ENCODE results near the gene TBC1D30. TPM values are rescaled to one million over a fixed set of nuclear protein-coding genes. Genes with fewer than 3 reads are reported as not detected.

TBC1D30 gene
- total RNA-seq, 1 experiment from 2014 or later: 3.6 TPM

GRCh38 chr12:64912516-64913255 lies 88.2 kb downstream of the TBC1D30 start:
- ATAC-seq: no peak
- Mint-ChIP-seq H3K27me3 (ENCODE audit: low read depth) (no peaks in the 10 kb centered on the region), H3K4me1 (peaks cover 14% of the 10 kb centered on the region), H3K4me3 (no peak overlapping the region), H3K27ac (no peak overlapping the region), H3K9me3 (no peaks in the 10 kb centered on the region), H3K36me3 (no peaks in the 10 kb centered on the region)
- ChIA-PET CTCF (interaction anchor here (0.8 kb wide), 1 partner anchor 112 kb away, joined by 3 read pairs; no protein-coding TSS in a partner anchor), POLR2A (no interaction called here)
- DNase-seq (ENCODE audit: low spot score): no peak
- no peak for TF ChIP-seq ZNF671 (CRISPR knock-in tag; IDR thresholded peaks at IDR 0.05)
- TF ChIP-seq GABPB1 (CRISPR knock-in tag; IDR thresholded peaks at IDR 0.05): no peak
- no peak for TF ChIP-seq ESRRA (CRISPR knock-in tag; IDR thresholded peaks at IDR 0.05; ENCODE audit: borderline replicate concordance)
- no peak for TF ChIP-seq JAZF1 (CRISPR knock-in tag; IDR thresholded peaks at IDR 0.05)
- TF ChIP-seq ZNF121 (CRISPR knock-in tag; IDR thresholded peaks at IDR 0.05): no peak
- no peak for TF ChIP-seq NFATC4 (CRISPR knock-in tag; IDR thresholded peaks at IDR 0.05)
- no peak for TF ChIP-seq USF1 (CRISPR knock-in tag; IDR thresholded peaks at IDR 0.05)
- TF ChIP-seq, protein P1, sequence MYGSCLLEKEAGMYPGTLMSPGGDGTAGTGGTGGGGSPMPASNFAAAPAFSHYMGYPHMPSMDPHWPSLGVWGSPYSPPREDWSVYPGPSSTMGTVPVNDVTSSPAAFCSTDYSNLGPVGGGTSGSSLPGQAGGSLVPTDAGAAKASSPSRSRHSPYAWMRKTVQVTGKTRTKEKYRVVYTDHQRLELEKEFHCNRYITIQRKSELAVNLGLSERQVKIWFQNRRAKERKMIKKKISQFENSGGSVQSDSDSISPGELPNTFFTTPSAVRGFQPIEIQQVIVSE (CRISPR knock-in tag; IDR thresholded peaks at IDR 0.05; ENCODE audit: borderline replicate concordance): no peak
- TF ChIP-seq ARID4B (CRISPR knock-in tag; IDR thresholded peaks at IDR 0.05; ENCODE audit: borderline replicate concordance): no peak

- DNase-seq (ENCODE audit: low spot score) (no peak), ATAC-seq (no peak)
- H3K4me3 Mint-ChIP-seq: no peak overlapping the region
- ChIA-PET POLR2A (no interaction called here), CTCF (interaction anchor here (2.1 kb wide), 1 partner anchor 113 kb away, joined by 12 read pairs; no protein-coding TSS in a partner anchor)
- no peaks in the 10 kb centered on the region for H3K9me3 Mint-ChIP-seq
- H3K27ac Mint-ChIP-seq: no peak overlapping the region
- TF ChIP-seq IRF1 (CRISPR knock-in tag; IDR thresholded peaks at IDR 0.05) (no peak), ZNF416 (CRISPR knock-in tag; IDR thresholded peaks at IDR 0.05) (no peak), ZNF396 (CRISPR knock-in tag; IDR thresholded peaks at IDR 0.05; ENCODE audit: borderline replicate concordance) (no peak), ZNF263 (CRISPR knock-in tag; IDR thresholded peaks at IDR 0.05; ENCODE audit: low read depth) (no peak), ERG (CRISPR knock-in tag; IDR thresholded peaks at IDR 0.05) (no peak)
- H3K36me3 Mint-ChIP-seq: no peaks in the 10 kb centered on the region
- H3K27me3 Mint-ChIP-seq (ENCODE audit: low read depth): no peaks in the 10 kb centered on the region
- peaks cover 16% of the 10 kb centered on the region for H3K4me1 Mint-ChIP-seq
Measured at GRCh38 chr12:64915242-64915641, 90.8 kb downstream of the TBC1D30 start.

All from WTC11 (cell line).